NCI-H345 treated with DMSO at 0.1 percent for 48 hours (cell line): Measurements from ENCODE around the gene MIER1.
"Not testable (repeated sequence)": the region's sequence is repeated elsewhere in the genome, so short reads cannot be mapped to it uniquely, and the experiment has no call there.

Source experiments
- DNase-seq: peaks from one replicate; lab custom pipeline; 2025; ENCODE audit not compliant: unreplicated experiment; lab: John Stamatoyannopoulos, UW

Gene MIER1

GRCh38 chr1:66924756-66925557 lies at the start of gene MIER1, which contains the start of gene DNAI4:
Gene MIER1, plus strand, starts transcription at chr1:66924990. Its CDS starts 39 bp downstream, at chr1:66925029.
Gene DNAI4, minus strand, starts transcription at chr1:66924856. Its CDS starts 25 bp downstream, at chr1:66924831.
- peak; percentile 96 for DNase-seq

- no peak for DNase-seq
Measured at GRCh38 chr1:66876664-66877063, 48.1 kb upstream of the MIER1 start.

- no peak for DNase-seq
Measured at GRCh38 chr1:66889030-66889429, 35.8 kb upstream of the MIER1 start.

GRCh38 chr1:66890621-66891020 lies 34.2 kb upstream of the MIER1 start:
- DNase-seq: no peak

- no peak for DNase-seq
Measured at GRCh38 chr1:66893712-66894111, 31.1 kb upstream of the MIER1 start.

GRCh38 chr1:66915203-66915602 lies 9.6 kb upstream of the MIER1 start:
- not testable (repeated sequence) for DNase-seq

- no peak for DNase-seq
Measured at GRCh38 chr1:66916320-66916719, 8.5 kb upstream of the MIER1 start.

- DNase-seq: no peak
Measured at GRCh38 chr1:66917476-66917875, 7.3 kb upstream of the MIER1 start.

- no peak for DNase-seq
Measured at GRCh38 chr1:66919063-66919462, 5.7 kb upstream of the MIER1 start.

GRCh38 chr1:66919828-66920227 lies 5.0 kb upstream of the MIER1 start:
- no peak for DNase-seq

GRCh38 chr1:66920543-66920942 lies 4.2 kb upstream of the MIER1 start:
- DNase-seq: no peak

- no peak for DNase-seq
Measured at GRCh38 chr1:66925558-66925910, 744 bp downstream of the MIER1 start.

- DNase-seq: no peak
Measured at GRCh38 chr1:66925944-66926343, 1.2 kb downstream of the MIER1 start.

- no peak for DNase-seq
Measured at GRCh38 chr1:66927528-66927927, 2.7 kb downstream of the MIER1 start.

- DNase-seq: no peak
Measured at GRCh38 chr1:66929146-66929688, 4.4 kb downstream of the MIER1 start.

GRCh38 chr1:66929691-66929998 lies 4.9 kb downstream of the MIER1 start:
- no peak for DNase-seq

- DNase-seq: peak; percentile 91
Measured at GRCh38 chr1:66929999-66930822, 5.4 kb downstream of the MIER1 start.

GRCh38 chr1:66930823-66931174 lies 6.0 kb downstream of the MIER1 start:
- no peak for DNase-seq

- no peak for DNase-seq
Measured at GRCh38 chr1:66931590-66931989, 6.8 kb downstream of the MIER1 start.

GRCh38 chr1:66932291-66932690 lies 7.5 kb downstream of the MIER1 start:
- no peak for DNase-seq

- DNase-seq: no peak
Measured at GRCh38 chr1:66933887-66934700, 9.3 kb downstream of the MIER1 start.
